GM19468 (cell line): ENCODE results near the gene RGPD4.
"Not testable (repeated sequence)": the region's sequence is repeated elsewhere in the genome, so short reads cannot be mapped to it uniquely, and the experiment has no call there.

ENCODE experiments used
- ATAC-seq: cut with Tn5 transposase; IDR thresholded peaks from one replicate; pipeline ENCODE4 v1.9.1; 2021; ENCODE audit warnings: mild to moderate bottlenecking, moderate library complexity, moderate number of reproducible peaks; ENCODE audit not compliant: unreplicated experiment; ENCODE audit errors: extremely low read depth

Gene RGPD4

DNA sequence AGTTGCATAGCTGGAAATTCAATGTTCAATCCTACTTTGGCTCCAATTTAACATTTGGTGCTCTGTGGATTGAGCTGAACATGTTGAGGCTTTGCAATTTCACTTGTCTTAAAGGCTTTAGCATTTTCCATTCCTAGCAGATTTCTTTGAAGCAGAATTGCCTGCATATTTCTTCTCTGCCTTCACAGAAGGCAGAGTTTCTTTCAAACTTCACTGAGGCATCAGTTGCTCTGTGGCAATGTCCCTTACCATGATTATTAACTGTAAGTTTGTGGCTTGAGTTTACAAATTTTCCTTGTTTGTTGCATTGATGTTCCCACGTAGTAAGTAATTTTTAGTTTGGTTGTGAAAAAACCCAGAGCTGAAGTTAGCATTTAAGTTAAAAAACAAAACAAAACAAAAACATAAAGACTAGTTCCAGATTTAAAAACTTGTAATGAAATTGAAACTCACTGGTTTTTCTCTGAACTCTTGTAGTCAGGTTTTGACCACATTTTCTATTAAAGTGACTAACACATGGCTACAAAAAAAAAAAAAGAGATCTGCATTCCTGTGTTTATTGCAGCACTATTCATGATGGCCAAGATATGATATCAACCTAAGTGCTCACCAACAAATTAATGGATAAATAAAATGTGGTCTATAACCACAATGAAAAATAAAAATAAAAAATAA, 90.1 kb downstream of the RGPD4 start:
- ATAC-seq, result not testable (repeated sequence)

DNA sequence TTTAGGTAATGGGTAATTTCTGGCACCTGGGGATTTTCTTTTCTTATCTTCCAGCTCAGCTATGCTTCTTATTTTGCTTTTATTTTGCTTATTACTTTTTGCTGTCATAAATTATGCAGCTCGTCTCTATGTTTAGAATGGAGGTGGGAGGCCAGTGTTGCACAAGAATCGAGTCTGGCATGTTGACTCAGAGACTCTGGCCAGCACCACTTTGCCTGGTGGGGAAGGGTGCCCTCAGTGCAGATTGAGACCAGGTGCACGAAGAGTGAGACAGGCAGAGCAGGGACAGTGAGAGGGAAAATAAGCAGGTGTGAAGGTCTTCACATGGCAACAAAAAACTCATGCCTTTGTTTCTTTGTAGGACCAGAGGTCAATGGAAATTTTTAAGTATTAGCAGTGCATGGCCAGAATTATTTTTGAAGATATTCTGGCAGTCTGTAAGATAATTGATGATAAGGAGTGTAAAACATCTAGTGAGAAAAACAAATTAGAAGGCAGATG, 100.4 kb downstream of the RGPD4 start:
- ATAC-seq, result no peak

DNA sequence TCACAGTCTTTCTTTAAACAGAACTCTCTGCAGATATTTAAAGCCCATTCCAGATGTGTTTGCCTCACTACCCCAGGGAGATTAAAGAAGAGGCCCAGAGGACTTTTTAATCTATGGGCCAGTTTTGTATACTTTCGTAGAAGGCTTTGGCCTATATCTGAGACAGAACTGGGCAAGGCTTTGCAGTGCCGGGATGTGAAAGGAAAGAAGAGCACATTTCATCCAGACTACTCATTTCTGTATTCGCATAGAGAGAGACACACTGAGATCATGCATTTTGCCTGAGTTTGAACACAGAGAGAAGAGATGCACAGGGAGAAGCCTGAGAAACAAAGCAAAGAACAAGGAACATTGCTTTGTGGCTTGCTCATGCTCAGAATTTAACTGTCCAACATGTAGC, 104.7 kb downstream of the RGPD4 start:
- no peak for ATAC-seq

DNA sequence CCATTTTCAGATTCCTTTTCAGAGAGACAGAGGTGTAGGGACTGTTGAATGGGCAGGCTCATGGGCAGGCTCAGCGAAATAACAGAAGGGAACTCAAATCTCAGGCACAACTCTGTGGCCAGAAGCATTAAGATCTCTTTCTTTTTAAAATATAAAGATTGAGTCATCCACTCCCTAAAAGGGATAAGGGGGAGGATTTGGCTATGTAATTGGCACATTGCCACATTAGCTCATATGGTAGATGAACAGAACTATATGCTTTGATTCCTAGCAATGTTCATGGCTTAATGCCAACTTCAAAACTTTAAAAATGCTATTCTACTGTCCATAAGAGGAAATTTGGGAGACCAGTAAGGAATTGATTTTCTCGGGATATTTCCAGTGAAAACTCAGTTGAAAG, 105.8 kb downstream of the RGPD4 start:
- ATAC-seq, result no peak

DNA sequence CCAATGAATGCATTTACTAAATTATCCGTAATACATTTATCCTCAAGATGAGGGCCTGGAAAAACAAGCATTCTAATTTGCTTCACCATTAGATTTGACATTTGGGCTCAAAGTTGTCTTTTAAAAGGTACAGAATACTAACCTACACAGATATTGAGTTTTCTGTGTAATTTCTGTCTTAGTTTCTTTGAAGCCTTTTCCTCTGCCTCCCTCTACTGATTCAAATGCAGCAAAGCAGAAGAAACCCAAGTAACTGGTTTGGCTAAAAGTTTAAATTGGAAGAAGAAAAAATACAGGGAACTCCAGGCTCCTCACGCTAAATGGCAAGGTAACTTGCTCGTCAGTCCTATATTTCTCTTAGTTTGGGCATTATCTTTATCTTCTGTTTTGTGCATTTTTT, 106.3 kb downstream of the RGPD4 start:
- no peak for ATAC-seq

DNA sequence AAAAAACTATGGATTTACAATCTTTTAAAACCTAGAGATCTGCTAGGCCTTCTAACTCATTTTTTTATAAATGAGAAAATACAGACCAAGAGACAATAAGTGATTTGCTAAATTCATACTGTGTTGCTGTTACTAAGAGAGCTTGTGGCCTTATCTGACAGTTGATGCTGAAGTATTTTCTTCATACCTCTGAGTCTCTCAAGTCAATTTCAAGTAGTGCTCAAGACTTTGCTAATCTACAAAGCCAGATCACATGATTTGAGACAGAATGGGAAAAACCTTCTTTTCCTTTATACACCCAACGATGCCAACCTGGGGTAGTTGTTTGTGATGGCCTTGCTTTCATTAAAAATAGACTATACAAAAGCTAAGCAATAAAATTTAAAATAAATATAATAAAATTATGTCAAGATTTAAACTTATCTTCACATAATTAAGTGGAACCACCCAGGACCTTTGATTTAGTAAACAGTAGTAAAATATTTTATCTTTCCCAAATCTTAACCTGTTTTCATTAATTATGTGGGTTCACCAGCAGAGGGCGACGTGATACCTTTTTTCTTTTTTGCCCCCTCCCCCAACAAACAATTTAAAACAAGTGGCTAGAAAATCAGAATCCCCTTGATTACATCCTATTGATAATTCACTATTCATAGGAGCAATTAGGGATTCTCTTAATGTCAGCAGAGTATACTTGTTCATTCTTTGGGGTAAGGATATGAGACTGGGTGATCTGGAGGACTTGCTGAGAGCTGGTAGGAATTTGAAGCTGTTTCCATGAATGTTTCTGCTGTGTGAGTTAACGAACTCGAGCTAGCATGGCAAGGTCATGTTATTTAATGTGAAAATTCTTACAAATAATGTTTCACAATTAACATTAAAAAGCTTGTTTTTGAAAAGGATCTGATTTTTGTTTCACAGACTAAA, 110.0 kb downstream of the RGPD4 start:
- ATAC-seq, result no peak
